ENCODE data around the gene POLDIP3.
"Not testable (repeated sequence)": the region's sequence is repeated elsewhere in the genome, so short reads cannot be mapped to it uniquely, and the experiment has no call there.

Gene POLDIP3

DNA sequence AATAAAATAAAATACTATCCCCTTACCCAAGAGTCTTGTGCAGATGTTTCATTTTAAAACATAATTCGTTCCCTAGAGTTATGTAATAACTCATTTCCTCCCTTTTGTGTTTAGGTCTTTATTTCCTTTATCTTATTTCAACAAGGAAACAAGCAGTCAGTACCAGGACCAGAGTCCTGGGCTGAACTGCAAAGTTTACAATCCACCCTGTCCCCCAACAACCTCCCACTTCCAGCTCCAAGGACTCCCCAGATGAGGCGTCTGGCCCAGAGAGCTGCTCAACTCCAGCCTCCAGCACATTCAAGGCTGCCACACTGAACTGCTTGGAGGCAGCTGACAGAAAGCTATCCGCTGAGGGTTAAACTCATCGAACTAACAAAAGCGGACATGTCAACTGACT lies 4.5 kb downstream of the POLDIP3 start:
- TF ChIP-seq, protein P1, sequence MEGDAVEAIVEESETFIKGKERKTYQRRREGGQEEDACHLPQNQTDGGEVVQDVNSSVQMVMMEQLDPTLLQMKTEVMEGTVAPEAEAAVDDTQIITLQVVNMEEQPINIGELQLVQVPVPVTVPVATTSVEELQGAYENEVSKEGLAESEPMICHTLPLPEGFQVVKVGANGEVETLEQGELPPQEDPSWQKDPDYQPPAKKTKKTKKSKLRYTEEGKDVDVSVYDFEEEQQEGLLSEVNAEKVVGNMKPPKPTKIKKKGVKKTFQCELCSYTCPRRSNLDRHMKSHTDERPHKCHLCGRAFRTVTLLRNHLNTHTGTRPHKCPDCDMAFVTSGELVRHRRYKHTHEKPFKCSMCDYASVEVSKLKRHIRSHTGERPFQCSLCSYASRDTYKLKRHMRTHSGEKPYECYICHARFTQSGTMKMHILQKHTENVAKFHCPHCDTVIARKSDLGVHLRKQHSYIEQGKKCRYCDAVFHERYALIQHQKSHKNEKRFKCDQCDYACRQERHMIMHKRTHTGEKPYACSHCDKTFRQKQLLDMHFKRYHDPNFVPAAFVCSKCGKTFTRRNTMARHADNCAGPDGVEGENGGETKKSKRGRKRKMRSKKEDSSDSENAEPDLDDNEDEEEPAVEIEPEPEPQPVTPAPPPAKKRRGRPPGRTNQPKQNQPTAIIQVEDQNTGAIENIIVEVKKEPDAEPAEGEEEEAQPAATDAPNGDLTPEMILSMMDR (IDR thresholded peaks at IDR 0.05; ENCODE audit: control insufficient read depth, extremely low read depth, insufficient read depth), result no peak
- DNase-seq (ENCODE audit: low read depth), result no peak
- no peak overlapping the region for H3K4me3 ChIP-seq (ENCODE audit: low read depth, low read length)

GRCh38 chr22:42608823-42609361 lies 5.8 kb downstream of the POLDIP3 start:
- no peak for DNase-seq (ENCODE audit: low read depth)
- TF ChIP-seq, protein P1 (IDR thresholded peaks at IDR 0.05; ENCODE audit: control insufficient read depth, extremely low read depth, insufficient read depth), result no peak
- H3K4me3 ChIP-seq (ENCODE audit: low read depth, low read length), result no peak overlapping the region

GRCh38 chr22:42608136-42608822 lies 6.4 kb downstream of the POLDIP3 start:
- TF ChIP-seq, protein P1 (IDR thresholded peaks at IDR 0.05; ENCODE audit: control insufficient read depth, extremely low read depth, insufficient read depth), result no peak
- H3K4me3 ChIP-seq (ENCODE audit: low read depth, low read length), result no peak overlapping the region
- DNase-seq (ENCODE audit: low read depth), result no peak

- not testable (repeated sequence) for H3K4me3 ChIP-seq (ENCODE audit: low read depth, low read length); DNase-seq (ENCODE audit: low read depth)
Measured at GRCh38 chr22:42607641-42608040, 7.0 kb downstream of the POLDIP3 start.

GRCh38 chr22:42604403-42604802 lies 10.3 kb downstream of the POLDIP3 start:
- no peak for DNase-seq (ENCODE audit: low read depth)
- TF ChIP-seq, protein P1 (IDR thresholded peaks at IDR 0.05; ENCODE audit: control insufficient read depth, extremely low read depth, insufficient read depth), result no peak
- H3K4me3 ChIP-seq (ENCODE audit: low read depth, low read length), result no peak overlapping the region

GRCh38 chr22:42603427-42603826 lies 11.3 kb downstream of the POLDIP3 start:
- no peak for DNase-seq (ENCODE audit: low read depth)
- no peak overlapping the region for H3K4me3 ChIP-seq (ENCODE audit: low read depth, low read length)
- TF ChIP-seq, protein P1 (IDR thresholded peaks at IDR 0.05; ENCODE audit: control insufficient read depth, extremely low read depth, insufficient read depth), result no peak

DNA sequence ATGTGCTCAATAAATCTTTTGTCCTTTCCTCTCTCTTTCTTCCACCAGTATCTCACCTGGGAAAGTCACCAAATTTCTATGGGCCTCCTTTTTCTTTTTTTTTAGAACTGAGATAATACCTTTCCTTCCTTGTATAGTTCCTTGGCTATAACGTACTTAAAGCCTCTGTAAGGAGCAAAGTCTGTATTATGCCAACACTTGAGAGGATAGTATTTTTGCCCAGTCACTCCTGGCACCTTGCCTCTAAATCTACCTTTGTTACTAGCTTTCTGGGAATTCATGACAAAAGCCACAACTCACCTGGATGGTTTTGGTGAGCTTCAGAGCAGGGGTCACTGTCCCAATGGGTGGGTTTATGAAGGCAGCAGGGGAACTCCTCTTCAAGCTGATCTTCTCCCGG lies 12.2 kb downstream of the POLDIP3 start:
- no peak overlapping the region for H3K4me3 ChIP-seq (ENCODE audit: low read depth, low read length)
- TF ChIP-seq, protein P1 (IDR thresholded peaks at IDR 0.05; ENCODE audit: control insufficient read depth, extremely low read depth, insufficient read depth), result no peak
- no peak for DNase-seq (ENCODE audit: low read depth)
